Activated CD8-positive, alpha-beta memory T cell treated with anti-CD3 and anti-CD28 coated beads for 4 hours (primary cell): Measurements from ENCODE around the gene ITIH1.
"Not testable (repeated sequence)": the region's sequence is repeated elsewhere in the genome, so short reads cannot be mapped to it uniquely, and the experiment has no call there.

ENCODE experiments used
- DNase-seq, 2 donors: peaks; one replicate each; pipeline ENCODE4 v3.0.0-alpha.2; 2020; ENCODE audit warnings: low read depth in 2 of 2

ITIH1 gene, protein sequence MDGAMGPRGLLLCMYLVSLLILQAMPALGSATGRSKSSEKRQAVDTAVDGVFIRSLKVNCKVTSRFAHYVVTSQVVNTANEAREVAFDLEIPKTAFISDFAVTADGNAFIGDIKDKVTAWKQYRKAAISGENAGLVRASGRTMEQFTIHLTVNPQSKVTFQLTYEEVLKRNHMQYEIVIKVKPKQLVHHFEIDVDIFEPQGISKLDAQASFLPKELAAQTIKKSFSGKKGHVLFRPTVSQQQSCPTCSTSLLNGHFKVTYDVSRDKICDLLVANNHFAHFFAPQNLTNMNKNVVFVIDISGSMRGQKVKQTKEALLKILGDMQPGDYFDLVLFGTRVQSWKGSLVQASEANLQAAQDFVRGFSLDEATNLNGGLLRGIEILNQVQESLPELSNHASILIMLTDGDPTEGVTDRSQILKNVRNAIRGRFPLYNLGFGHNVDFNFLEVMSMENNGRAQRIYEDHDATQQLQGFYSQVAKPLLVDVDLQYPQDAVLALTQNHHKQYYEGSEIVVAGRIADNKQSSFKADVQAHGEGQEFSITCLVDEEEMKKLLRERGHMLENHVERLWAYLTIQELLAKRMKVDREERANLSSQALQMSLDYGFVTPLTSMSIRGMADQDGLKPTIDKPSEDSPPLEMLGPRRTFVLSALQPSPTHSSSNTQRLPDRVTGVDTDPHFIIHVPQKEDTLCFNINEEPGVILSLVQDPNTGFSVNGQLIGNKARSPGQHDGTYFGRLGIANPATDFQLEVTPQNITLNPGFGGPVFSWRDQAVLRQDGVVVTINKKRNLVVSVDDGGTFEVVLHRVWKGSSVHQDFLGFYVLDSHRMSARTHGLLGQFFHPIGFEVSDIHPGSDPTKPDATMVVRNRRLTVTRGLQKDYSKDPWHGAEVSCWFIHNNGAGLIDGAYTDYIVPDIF

DNA sequence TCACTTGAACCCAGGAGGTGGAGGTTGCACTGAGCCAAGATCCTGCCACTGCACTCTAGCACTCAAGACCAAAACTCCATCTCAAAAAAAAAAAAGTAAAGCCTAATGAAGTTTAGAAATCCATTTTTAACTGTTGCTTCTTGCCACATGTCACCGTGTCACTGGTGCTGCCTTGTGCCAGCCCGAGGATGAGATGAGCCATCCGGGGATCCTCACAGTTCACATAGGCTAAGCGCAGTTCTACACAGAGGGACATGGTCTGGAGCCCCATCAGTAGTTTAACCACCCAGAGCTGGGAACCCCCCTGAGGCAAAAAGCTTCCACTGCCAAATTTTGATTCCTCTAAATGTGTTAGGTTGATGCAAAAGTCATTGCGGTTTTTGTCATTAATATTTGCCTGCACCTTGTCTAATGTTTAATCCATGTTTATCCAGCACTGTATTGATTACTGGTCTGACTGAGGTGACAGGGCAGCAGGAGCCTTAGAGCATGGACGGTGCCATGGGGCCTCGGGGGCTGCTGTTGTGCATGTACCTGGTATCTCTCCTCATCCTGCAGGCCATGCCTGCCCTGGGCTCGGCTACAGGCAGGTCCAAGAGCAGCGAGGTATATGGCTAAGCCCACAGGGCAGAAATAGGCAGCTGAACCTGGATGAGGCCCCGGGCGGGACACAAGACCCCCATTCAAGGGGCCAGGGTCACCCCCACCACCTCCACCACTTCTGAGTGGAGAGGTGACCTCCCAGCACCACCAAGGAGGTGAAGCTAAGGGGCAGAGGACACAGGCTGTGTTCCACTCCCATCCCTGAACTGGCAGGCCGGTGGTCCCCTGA is at the start of gene ITIH1:
TSS of gene ITIH1 (plus strand) at position 473 of the 832 bp plus-strand sequence. CDS start at position 490, 17 bp downstream.
- no peak for DNase-seq

DNA sequence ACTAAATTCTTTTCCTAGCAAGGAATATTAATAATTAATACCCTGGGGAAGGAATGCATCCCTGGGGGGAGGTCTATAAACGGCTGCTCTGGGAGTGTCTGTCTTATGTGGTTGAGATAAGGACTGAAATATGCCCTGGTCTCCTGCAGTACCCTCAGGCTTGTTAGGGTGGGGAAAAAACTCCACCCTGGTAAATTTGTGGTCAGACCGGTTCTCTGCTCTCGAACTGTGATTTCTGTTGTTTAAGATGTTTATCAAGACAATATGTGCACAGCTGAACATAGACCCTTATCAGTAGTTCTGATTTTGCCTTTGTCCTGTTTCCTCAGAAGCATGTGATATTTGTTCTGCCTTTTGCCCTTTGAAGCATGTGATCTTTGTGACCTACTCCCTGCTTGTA is 48.6 kb upstream of the ITIH1 start:
- DNase-seq = not testable (repeated sequence)

DNA sequence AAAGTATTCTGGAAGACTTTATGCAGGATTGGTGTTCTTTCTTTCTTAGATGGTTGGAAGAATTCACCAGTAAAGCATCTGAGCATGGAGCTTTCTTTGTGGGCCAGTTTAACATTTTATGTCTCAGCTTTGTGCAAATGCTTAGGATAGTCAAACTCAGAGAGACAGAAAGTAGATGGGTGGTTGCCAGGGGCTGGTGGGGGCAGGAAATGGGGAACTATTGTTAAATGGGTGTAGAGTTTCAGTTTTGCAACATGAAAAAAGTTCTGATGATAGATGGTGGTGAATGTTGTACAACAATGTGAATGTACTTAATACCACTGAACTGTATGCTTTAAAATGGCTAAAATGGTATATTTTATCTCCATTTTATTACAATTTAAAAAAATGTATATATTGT is 46.7 kb upstream of the ITIH1 start:
- no peak for DNase-seq

DNA sequence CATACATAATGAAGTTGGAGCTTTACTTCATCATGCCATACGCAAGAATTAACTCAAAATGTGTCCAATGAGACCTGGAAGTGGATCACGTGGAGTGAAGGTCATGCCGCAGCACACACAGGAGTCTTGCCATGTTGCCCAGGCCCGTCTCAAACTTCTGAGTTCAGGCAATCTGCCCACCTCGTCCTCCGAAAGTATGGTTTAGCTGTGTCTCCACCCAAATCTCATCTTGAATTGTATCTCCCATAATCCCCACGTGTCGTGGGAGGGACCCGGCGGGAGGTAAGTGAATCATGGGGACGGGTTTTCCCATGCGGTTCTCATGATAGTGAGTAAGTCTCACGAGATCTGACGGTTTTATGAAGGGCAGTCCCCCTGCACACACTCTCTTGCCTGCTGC is 45.8 kb upstream of the ITIH1 start:
- DNase-seq = no peak

DNA sequence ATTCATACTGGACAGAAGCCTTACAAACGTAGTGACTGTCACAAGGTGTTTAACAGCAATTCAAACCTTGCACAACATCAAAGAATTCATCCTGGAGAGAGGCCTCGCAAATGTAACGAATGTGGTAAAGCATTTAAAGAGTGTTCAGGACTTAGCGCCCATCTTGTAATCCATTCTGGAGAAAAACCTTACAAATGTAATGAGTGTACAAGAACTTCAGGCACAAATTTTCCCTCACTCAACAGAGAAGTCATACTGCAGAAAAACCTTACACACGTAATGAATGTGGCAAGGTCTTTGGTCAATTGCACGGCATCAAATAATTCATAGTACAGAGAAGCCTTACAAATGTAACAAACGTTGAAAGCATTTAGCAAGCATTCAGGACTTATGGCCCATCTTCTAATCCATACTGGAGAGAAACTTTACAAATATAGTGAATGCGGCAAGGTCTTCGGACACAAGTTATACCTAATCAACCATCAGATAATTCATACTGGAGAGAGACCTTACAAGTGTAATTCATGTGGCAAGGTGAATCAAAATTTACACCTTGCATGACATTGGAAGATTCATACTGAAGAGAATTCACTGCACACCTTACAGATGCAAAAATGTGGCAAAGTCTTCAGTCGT is 44.0 kb upstream of the ITIH1 start:
- DNase-seq = no peak

DNA sequence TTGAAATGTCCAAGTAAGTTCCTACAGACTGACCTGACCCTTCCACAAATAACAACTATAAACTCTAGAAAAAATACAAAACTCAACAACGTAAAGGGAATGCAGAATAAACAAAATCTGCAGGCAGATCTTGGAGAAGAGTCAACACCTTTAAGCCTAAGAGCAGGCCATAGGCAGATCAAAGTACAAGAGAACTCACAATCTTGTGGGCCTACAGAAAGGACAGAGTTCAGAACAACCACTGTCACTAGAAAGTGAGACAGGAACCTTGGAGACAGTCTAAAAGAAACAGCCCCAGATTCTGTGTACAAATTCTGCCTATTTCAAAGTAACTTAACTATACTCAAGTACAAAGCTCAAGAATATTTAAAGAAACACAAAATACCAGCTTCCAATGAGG is 37.7 kb upstream of the ITIH1 start:
- DNase-seq = no peak

DNA sequence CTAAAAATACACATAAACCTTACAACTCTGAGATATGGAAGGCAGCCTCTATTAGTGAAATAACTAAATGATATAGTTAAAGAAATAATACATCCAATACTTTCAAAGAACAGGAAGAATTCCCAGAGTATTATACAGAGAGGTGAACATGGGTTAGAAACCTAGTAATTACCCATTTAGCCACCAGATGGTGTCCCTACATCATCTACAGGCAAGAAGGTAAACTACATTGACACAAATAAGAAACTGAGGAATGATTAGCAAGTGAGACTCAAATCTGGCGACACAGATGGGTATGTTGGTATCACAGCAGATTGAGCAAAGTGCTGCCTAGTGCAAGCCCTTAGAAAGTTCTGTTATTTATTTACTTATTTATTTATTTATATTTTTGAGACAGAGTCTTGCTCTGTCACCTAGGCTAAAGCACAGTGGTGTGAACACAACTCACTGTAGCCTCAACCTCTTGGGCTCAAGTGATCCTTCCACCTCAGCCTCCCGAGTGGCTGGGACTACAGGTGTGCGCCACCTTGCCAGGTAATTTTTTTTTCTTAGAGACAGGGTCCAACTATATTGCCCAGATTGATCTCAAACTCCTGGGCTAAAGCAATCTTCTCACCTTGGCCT is 34.9 kb upstream of the ITIH1 start:
- DNase-seq = no peak

DNA sequence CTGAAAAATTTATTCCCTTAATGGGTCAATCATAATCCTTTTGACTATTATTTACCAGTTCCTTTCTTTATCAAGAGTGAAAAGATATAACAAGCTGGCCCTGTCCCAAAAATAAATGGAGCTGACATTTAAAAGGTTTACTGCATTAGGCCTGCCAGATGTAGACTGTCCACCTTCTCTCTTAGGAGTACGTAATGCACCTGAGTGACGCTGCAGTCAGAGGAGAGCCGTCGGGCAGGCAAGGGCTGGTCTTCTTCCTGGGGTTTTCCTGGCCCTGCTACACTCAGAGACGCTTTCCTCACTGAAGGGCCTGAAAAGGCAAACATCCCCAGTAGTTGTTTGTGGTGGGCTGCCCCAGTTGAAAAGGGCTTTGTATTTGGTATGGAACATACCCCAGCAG is 34.2 kb upstream of the ITIH1 start:
- no peak for DNase-seq

DNA sequence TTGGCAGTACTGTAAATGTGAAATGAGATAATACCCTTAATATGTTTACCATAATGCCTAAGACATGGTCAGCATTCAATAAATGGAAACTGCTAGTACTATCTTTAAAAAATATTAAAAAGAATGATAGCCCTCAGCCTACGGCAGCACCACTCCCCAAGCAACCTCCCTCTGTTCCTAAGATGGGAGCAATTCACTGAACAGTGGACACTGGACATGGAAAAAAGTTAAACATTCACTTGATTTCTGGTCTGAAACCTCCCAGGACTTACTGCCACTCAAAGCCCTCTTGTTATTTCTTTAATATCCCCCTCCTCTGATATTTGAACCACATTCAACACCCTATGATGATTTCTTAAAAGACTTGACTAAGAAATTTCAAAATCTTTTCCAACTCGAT is 33.7 kb upstream of the ITIH1 start:
- no peak for DNase-seq

DNA sequence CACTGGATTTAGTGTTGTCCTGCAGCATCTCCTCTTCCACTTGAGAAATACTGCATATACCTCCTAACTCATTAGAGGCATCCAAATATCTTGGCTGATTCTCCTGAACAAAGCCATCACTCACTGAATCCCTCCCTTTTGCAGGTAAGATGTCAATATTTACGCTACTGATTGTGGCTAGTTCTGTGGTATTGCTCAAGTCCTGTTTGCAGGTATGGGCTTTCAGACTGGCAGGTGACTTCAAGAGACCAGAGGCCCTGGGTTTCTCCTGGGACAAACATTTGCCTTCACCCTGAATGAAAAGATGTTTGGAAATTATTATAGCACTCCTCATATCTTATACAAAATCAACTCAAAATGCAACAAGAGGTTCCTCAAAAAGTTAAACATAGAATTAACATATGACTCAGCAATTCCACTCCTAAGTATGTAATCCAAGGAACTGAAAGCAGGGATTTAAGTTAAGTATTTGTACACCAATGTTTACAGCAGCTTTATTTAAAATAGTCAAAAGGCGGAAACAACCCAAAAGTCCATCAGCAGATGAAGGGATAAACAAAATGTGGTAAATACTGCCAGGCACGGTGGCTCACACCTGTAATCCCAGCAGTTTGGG is 25.2 kb upstream of the ITIH1 start:
- no peak for DNase-seq

DNA sequence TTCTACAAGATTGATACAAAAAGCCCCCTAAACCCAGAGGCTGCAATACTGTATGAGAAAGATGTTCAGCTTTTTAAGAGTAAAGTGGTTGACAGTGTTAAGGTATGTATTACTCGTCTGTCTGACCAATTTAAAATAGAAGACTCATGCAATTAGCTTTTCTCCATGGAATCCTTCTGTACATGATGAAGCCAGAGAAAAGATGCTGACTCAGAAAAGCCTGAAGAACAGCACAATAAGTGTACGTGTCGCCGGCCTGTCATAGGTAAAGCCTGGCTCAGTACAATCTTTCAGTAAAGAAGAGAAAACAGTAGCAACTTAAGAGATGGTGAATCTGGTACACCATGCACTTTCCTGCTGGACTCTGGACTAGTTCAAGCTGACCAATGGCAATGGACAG is 23.0 kb upstream of the ITIH1 start:
- DNase-seq = no peak

DNA sequence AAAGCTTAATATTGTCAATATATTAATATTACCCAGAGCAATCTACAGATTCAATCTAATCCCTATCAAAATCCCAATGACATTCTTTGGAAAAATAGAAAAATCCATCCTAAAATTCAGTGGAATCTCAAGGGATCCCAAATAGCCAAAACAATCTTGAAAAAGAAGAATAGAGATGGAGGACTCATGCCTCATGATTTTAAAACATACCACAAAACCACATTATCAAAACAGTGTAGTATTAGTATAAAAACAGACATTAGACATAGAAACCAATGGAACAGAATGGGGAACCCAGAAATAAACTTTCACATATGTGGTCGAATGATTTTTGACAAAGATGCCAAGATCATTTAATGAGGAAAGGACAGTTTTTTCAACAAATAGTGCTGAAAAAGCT is 21.3 kb upstream of the ITIH1 start:
- no peak for DNase-seq

DNA sequence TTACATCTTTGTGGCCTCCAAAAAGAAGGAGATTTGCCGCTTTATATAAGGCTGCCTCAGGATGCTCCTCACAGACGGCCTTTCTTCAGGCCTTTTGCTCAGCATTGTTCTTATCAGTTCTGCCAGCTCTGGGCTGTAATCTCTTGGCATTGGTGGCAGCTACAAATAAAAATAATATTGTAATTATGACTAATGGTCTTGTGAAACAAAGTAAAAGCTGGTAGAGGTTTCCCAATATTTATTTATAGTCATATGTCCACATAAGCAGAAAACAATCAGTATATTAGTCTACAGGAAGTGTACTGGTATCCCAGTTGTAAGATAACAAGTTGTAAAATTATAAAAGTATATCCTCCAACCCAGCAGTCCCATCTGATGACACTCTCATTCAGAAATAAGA is 13.9 kb upstream of the ITIH1 start:
- DNase-seq = no peak

DNA sequence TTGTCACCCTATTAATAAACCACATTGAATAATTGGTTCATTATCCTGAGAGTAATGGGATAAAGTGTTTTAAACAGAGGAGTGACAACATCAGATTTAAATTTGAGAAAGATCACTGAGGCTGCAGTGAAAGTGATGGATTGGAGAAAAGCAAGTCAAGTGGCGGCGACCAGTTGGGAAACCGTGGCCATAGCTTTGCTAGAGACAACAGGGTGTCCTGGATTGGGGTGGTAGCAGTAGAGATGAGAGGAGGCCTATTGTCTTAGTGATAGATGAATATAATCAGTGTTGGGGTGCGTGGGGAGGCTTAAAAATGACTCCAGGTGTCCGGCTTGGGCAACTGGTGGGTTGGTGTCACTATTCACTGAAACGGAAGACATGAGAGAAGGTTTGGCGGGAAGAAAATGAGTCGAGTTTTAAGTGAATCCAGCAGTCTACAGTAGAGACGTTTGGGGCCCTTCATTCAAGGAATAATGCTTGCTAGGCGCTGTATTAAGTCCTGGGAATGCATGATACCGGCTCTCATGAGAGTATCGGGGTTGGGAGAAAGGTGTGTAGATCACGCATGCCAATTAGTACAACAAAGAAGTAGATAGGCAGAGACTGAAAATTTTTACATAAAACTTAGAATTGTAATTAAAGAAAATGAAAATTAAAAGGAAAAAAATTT is 7.5 kb upstream of the ITIH1 start:
- DNase-seq = no peak

DNA sequence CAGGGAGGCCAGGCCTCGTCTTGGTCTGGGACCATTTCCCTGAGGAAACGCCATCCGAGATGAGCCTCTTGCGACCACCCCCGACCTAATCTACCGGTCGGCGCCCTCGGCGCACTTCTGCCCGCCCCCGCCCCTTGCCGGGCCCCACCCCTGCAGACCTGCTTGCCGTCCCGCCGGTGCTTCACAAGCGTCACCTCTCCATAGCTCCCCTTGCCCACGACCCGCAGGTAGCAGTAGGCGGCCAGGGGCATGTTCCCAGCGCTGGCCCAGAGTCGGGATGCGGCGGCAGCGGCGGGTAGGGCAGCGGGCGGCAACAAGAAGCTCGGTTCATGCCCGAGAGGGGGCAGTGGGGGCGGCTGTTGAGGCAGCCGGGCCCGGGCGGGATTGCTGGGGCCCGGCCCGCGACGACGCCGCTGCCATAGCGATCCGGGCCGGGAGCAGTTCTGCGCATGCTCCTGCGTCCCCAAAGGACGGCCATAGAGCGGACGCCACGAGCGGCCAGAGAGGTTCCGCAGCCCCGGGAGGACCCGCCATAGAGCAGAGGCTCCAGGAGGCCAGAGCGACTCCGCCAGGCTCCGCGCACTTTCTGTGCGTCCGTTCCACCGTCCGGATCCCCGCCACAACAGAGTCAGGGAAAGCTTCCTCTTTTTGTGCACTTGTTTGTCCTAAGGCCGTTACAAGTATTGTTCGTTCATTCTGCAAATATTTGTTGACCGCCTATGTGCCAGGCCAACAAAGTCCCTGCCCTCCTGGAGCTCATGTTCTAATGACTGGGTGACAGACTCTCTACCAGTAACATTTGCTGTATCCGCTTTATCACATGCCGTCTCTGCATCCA is 6.7 kb upstream of the ITIH1 start, which contains the start of gene NEK4:
TSS of gene NEK4 (minus strand) at position 445 of the 838 bp plus-strand sequence. CDS start at position 251, 194 bp downstream.
- peak; percentile 64 to 68 for DNase-seq

DNA sequence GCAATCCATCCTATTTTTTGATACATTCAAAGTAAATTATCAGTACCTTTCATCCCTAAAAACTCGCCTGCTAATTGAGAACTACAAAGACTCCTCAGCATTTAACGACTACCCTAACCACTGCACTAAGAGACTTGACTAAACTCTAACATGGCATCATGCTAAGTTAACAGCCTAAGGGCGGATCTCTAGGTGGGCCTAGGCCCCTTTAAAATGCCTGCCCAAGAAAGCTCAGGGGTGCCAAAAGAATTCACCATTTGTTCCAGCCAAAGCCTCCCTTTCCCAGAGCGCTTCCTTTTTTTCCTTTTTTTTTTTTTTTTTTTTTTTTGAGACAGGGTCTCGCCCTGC is 6.1 kb upstream of the ITIH1 start:
- no peak for DNase-seq

DNA sequence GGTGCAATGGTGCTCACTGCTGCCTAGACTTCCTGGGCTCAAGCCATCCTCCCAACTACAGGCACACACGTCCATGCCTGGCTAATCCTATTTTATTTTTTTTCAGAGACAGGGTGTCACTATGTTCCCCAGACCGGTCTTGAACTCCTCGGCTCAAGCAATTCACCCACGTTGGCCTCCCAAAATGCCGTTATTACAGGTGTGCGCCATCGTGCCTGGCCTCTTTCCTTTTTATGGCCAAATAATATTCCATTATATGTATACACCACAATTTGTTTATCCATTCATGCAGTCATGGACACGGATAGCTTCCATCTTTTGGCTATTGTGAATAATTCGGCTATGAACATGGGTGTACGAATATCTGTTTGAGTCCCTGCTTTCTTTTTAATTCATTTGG is 5.7 kb upstream of the ITIH1 start:
- DNase-seq = no peak

DNA sequence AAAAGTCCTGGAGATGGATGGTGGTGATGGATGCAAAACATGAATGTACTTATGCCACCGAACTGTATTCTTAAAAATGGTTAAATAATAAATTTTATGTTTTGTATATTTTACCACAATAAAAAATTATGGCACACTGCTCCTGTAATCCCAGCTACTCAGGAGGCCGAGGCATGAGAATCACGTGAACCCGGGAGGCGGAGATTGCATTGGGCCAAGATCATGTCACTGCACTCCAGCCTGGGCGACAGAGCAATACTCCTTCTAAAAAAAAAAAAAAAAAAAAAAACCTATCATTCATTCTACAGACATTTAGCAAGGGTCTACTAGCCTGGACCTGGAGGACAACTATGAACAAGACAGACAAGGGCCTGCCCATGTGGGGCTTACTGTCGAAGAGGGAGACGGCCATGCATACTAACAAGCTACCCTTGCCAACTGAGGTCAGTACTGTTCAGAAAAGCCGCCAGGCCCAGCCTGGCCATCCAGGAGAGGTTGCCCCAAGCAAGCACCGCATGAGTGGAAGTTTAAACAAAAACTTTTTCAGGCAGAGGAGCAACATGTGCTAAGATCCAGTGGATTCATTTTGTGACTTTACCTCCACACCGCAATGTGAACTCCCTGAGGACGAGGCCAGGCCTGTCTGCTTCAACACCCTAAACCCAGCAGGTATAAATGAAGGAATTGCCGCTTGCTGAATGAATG is 3.9 kb upstream of the ITIH1 start:
- DNase-seq = no peak
